Psoas muscle (tissue), 8 donors: Measurements from ENCODE around the gene EFNA3. TPM values are rescaled to one million over a fixed set of nuclear protein-coding genes. Genes with fewer than 3 reads are reported as not detected.

Source experiments
- ATAC-seq, 4 donors: fragments of 200-7000 bp; cut with Tn5 transposase; one replicate each; pipeline ENCODE4 v1.9.1; 2020; ENCODE audit warnings: moderate library complexity in 3 of 4, mild to moderate bottlenecking in 2 of 4
- DNase-seq, 2 donors: peaks; one replicate each; pipeline ENCODE4 v3.0.0-alpha.2; 2020
- H3K27ac ChIP-seq: fragments of 200-600 bp; one replicate; pipeline ENCODE4 v1.8.0; 2022
- H3K27me3 ChIP-seq, 3 donors: fragments of 200-600 bp in 1 of 3; one replicate each; pipeline versions ENCODE4 v1.6.1 to v1.8.0; 2013 to 2022; ENCODE audit warnings: low read length in 2 of 3, mild to moderate bottlenecking in 2 of 3, moderate library complexity in 1 of 3; ENCODE audit not compliant: insufficient read depth in 3 of 3
- H3K36me3 ChIP-seq, 2 donors: fragments of 200-600 bp in 1 of 2; one replicate each; pipeline versions ENCODE4 v1.6.1 to v1.8.0; 2013 to 2022; ENCODE audit warnings: low read depth in 1 of 2, mild to moderate bottlenecking in 1 of 2, moderate library complexity in 1 of 2; ENCODE audit not compliant: insufficient read depth in 1 of 2
- H3K4me1 ChIP-seq: fragments of 200-600 bp; one replicate; pipeline ENCODE4 v1.8.0; 2022
- H3K4me3 ChIP-seq: fragments of 200-600 bp; one replicate; pipeline ENCODE4 v1.8.0; 2022; ENCODE audit warnings: mild to moderate bottlenecking
- H3K9me3 ChIP-seq: fragments of 200-600 bp; one replicate; pipeline ENCODE4 v1.8.0; 2022
- WGBS, 3 donors: extraction: QIAGEN DNeasy Blood & Tissue Kit; methylation state at CpG; one replicate each; pipeline versions ENCODE4 v1.1.6 to v1.1.7; 2013; 5-methylcytosine and 5-hydroxymethylcytosine counted together
- intact Hi-C, 2 donors: fragments of 100-400 bp; cut with DNase I; formaldehyde crosslinking; loops; one replicate each; pipeline versions ENCODE4 v1.11.0 to v1.14.2; 2022
- polyA plus RNA-seq, 3 donors: library from polyadenylated mRNA; stranded (reverse); fragments of 200-250 nt; gene quantifications; one replicate each; pipeline ENCODE4 v1.2.3, GENCODE V29; 2013
- total RNA-seq, 4 donors: library from RNA; stranded (reverse); fragmentation: NEBNext Ultra II Directional in 2 of 4; extraction: Animal tissue kit (Norgen Biotek cat#: 25700) in 2 of 4; gene quantifications; one replicate each; pipeline versions ENCODE4 v1.2.1 to v1.2.4, GENCODE V29; 2021 to 2023
- TF ChIP-seq, protein P1 (sequence below): fragments of 200-600 bp; IDR thresholded peaks from one replicate; pipeline ENCODE4 v1.8.0; 2022; ENCODE audit warnings: antibody characterized with exemption
- donor health status: healthy with polysubstance abuse.
- donor health status: DM: no; HTN: no; CAD: no; lungs with moderate emphysema.
- donor health status: Bipolar disorder and iron deficiency.
- donor health status: healthy.
- donor health status: DM: yes; HTN: yes; CAD: no.
- donor health status: DM: no; HTN: no; CAD: no.
- donor health status: DM: no; HTN: no; CAD: no.
- donor health status: DM: yes; HTN: yes; CAD: no.

Gene EFNA3
- total and polyA plus RNA-seq, 7 donors, result 0.17 to 1.00 (median 0.48) TPM; not detected in 1

DNA sequence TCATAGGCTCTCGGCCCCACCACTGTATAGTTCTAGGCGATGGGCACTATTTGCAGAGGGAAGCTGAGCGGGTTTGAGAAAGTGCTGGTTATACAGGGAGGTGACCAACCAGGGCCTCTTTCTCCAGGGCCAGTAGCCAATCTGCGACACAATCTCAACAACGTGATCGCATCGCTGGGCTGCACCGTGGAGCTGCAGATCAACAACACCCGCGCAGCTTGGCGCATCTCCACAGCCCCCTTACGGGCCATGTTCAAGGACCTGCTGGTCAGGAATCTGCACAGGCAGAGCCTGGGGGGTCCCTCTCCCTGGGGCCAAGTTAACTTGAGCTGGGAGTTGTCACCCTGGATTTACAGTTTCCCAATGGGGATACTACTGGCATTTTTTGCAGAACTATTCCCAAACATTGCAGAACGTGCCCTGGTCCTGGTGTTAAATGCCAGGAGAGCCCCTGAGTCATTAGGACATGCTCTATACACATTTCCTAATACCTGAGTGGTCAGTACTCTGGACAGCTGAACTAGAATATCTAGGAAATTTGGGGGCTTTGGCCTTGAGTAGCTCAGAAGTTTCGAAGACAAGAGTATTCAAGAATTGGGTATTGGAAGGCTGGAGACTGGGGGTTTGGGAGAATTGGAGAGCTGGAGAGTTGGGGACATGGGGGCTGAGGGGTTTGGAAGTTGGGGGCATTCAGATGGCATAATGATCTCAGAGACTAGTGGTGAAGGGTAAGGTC lies 38.1 kb upstream of the EFNA3 start:
- DNase-seq, result no peak
- Histone ChIP-seq H3K27me3 (no peaks in the 10 kb centered on the region), H3K9me3 (no peaks in the 10 kb centered on the region), H3K36me3 (no peaks in the 10 kb centered on the region), H3K4me1 (peaks cover 8% of the 10 kb centered on the region), H3K4me3 (no peak overlapping the region), H3K27ac (no peak overlapping the region)
- ATAC-seq, result no peak
- intact Hi-C loops, result loop anchor here in 1 of 2 donors (5.0 kb wide), 1 partner anchor 42 kb away; no protein-coding TSS in a partner anchor
- TF ChIP-seq, protein P1, sequence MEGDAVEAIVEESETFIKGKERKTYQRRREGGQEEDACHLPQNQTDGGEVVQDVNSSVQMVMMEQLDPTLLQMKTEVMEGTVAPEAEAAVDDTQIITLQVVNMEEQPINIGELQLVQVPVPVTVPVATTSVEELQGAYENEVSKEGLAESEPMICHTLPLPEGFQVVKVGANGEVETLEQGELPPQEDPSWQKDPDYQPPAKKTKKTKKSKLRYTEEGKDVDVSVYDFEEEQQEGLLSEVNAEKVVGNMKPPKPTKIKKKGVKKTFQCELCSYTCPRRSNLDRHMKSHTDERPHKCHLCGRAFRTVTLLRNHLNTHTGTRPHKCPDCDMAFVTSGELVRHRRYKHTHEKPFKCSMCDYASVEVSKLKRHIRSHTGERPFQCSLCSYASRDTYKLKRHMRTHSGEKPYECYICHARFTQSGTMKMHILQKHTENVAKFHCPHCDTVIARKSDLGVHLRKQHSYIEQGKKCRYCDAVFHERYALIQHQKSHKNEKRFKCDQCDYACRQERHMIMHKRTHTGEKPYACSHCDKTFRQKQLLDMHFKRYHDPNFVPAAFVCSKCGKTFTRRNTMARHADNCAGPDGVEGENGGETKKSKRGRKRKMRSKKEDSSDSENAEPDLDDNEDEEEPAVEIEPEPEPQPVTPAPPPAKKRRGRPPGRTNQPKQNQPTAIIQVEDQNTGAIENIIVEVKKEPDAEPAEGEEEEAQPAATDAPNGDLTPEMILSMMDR, result no peak
- 83 to 86% (median 84%) methylated on average over 14 of the region's 14 CpGs for WGBS, 3 donors

DNA sequence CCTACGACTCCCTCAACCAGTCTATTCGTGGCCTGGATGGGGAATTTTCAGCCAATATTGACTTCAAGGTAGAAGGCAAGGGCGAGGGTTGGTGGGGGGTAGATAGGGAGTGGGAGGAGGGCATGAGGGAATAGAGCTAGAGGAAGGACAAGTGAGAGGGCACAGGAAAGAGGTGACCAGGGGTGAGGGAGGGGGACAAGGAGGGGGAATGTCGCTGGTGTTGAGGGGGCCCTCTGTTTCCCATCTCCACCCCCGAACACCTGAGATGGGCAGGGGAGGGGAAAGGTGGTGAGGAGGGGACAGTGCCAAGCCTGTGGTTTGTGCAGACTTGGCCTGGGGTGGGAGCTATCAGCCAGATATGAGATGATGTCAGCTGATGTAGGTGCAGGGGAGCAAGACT lies 35.8 kb upstream of the EFNA3 start:
- no peak for DNase-seq
- 86 to 91% (median 88%) methylated on average over 5 of the region's 5 CpGs for WGBS, 3 donors
- H3K27me3 ChIP-seq, result no peaks in the 10 kb centered on the region
- no peaks in the 10 kb centered on the region for H3K36me3 ChIP-seq
- peaks cover 8% of the 10 kb centered on the region for H3K4me1 ChIP-seq
- no peak overlapping the region for H3K27ac ChIP-seq
- TF ChIP-seq, protein P1, result no peak
- no peak for ATAC-seq
- H3K9me3 ChIP-seq, result no peaks in the 10 kb centered on the region
- intact Hi-C loops, result loop anchor here in 1 of 2 donors (5.0 kb wide), 1 partner anchor 40 kb away; no protein-coding TSS in a partner anchor
- H3K4me3 ChIP-seq, result no peak overlapping the region

DNA sequence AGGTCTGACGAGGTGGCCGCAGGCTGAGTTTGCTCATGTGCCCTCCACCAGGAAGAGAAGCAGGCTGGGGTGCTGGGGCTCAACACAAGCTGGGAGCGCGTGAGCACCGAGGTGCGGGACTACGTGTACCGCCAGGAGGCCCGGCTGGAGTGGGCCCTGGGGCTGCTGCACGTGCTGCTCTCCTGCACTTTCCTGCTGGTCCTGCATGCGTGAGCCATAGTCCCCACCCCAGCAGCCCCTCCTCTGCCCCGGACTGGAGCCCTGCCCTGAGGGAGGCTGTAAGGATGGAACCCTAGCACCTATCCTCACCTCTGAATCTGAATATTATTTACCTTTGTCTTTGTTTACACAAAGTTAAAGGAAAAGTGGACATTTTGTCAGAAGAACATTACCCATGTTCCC lies 35.3 kb upstream of the EFNA3 start:
- intact Hi-C loops, result loop anchor here in 1 of 2 donors (5.0 kb wide), 1 partner anchor 39 kb away; no protein-coding TSS in a partner anchor
- Histone ChIP-seq H3K36me3 (no peaks in the 10 kb centered on the region), H3K4me3 (no peak overlapping the region), H3K27ac (no peak overlapping the region), H3K9me3 (no peaks in the 10 kb centered on the region), H3K4me1 (peaks cover 12% of the 10 kb centered on the region), H3K27me3 (no peaks in the 10 kb centered on the region)
- TF ChIP-seq, protein P1, result no peak
- DNase-seq (no peak), ATAC-seq (no peak)
- 76 to 85% (median 84%) methylated on average over 10 to 12 of the region's 12 CpGs for WGBS, 3 donors

DNA sequence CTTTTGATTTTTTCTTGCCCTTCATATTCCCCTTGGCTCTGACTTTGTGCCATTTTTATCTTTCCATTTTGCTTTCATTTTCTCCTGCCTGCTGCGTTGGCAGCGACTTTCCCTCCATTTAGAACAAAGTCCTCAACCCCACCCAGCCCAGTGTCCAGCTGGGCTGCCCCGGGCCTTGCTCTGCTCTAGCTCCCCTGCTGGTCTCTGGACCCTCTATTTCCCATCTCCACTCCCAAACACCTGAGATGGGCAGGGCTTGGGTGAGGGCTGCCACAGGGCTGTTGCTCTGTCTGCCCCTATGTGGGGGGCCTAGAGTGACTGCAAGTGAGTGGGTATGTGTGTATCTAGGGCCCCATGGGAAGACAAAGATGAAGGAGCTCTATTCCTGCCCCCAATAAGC lies 34.8 kb upstream of the EFNA3 start:
- 69 to 81% (median 73%) methylated on average over 3 of the region's 3 CpGs for WGBS, 3 donors
- Histone ChIP-seq H3K36me3 (no peaks in the 10 kb centered on the region), H3K4me3 (no peak overlapping the region), H3K9me3 (no peaks in the 10 kb centered on the region), H3K27ac (no peak overlapping the region), H3K4me1 (peaks cover 14% of the 10 kb centered on the region), H3K27me3 (no peaks in the 10 kb centered on the region)
- TF ChIP-seq, protein P1, result no peak
- ATAC-seq (no peak), DNase-seq (no peak)
- intact Hi-C loops, result loop anchor here (2.0 to 5.0 kb wide), 2 partner anchors 35 to 39 kb away; no protein-coding TSS in a partner anchor
